ENCODE data around the gene SEC14L1.

GRCh38 chr17:77145224-77145611 is 4.4 kb downstream of the SEC14L1 start:
- no peak for TF ChIP-seq GATA2 (IDR thresholded peaks at IDR 0.05; ENCODE audit: low read depth, low read length)
- no peak for TF ChIP-seq GATA3 (IDR thresholded peaks at IDR 0.05; ENCODE audit: low read depth, low read length)

Measured in SH-SY5Y (cell line).